IMR-90 (cell line): ENCODE results near the gene EFHB. TPM values are rescaled to one million over a fixed set of nuclear protein-coding genes. Genes with fewer than 3 reads are reported as not detected.

Experiments used
- ATAC-seq: fragments of 200-7000 bp; cut with Tn5 transposase; 2 replicates; pipeline ENCODE4 v1.9.1; 2020; ENCODE audit warnings: low read depth, mild to moderate bottlenecking, moderate library complexity
- BruUV-seq: library from RNA; stranded (reverse); fragments of 400-500 nt; replicated peaks from 2 replicates; lab custom pipeline; 2021; lab: Mats Ljungman, UMichigan
- CTCF ChIA-PET: fragments of 300-600 bp; formaldehyde crosslinking; extraction: SDS; loops from one replicate; lab custom pipeline; 2021; ENCODE audit warnings: antibody characterized with exemption; lab: Yijun Ruan, JAX
- POLR2A ChIA-PET: fragments of 300-600 bp; sonication (Branson Sonifier 250); formaldehyde crosslinking; loops from one replicate; lab custom pipeline; 2022; ENCODE audit warnings: antibody characterized with exemption; ENCODE audit not compliant: unreplicated experiment; lab: Charles Lee
- DNase-seq: peaks from one replicate; pipeline ENCODE4 v3.0.0; 2013
- H2AFZ ChIP-seq: replicated peaks from 2 replicates; pipeline ENCODE3; 2013; ENCODE audit warnings: low read length, mild to moderate bottlenecking; ENCODE audit not compliant: poor library complexity
- H2AK5ac ChIP-seq: 2 replicates; pipeline ENCODE4 v1.6.1; 2013; ENCODE audit warnings: low read depth, low read length, inconsistent platforms
- H2AK9ac ChIP-seq: replicated peaks from 2 replicates; pipeline ENCODE3; 2013; ENCODE audit warnings: mild to moderate bottlenecking, low read depth, low read length, moderate library complexity; ENCODE audit not compliant: poor library complexity
- H2BK120ac ChIP-seq: 2 replicates; pipeline ENCODE4 v1.6.1; 2013; ENCODE audit warnings: low read depth, low read length, inconsistent platforms
- H2BK15ac ChIP-seq: 3 replicates; pipeline ENCODE4 v1.6.1; 2013; ENCODE audit warnings: low read depth, low read length, inconsistent platforms
- H2BK20ac ChIP-seq: 2 replicates; pipeline ENCODE4 v1.6.1; 2013; ENCODE audit warnings: low read depth, mild to moderate bottlenecking, inconsistent platforms, low read length, moderate library complexity
- H2BK5ac ChIP-seq: 2 replicates; pipeline ENCODE4 v1.6.1; 2013; ENCODE audit warnings: mild to moderate bottlenecking, low read depth, low read length, inconsistent platforms; ENCODE audit not compliant: poor library complexity, severe bottlenecking
- H3K14ac ChIP-seq: replicated peaks from 2 replicates; pipeline ENCODE4 v1.6.1; 2013; ENCODE audit warnings: low read depth, low read length, inconsistent platforms
- H3K18ac ChIP-seq: 2 replicates; pipeline ENCODE4 v1.6.1; 2013; ENCODE audit warnings: low read depth, low read length, control low read depth
- H3K23ac ChIP-seq: 2 replicates; pipeline ENCODE4 v1.6.1; 2013; ENCODE audit warnings: low read depth, low read length, inconsistent platforms
- H3K27ac ChIP-seq: 2 replicates; pipeline ENCODE4 v1.5.1; 2013; ENCODE audit warnings: mild to moderate bottlenecking, control low read depth, low read length; ENCODE audit not compliant: insufficient read depth
- H3K27me3 ChIP-seq: 2 replicates; pipeline ENCODE4 v1.6.1; 2013; ENCODE audit warnings: low read length; ENCODE audit not compliant: control insufficient read depth, insufficient read depth
- H3K36me3 ChIP-seq: 2 replicates; pipeline ENCODE4 v1.6.1; 2013; ENCODE audit warnings: low read length, mixed read lengths; ENCODE audit not compliant: control insufficient read depth, insufficient read depth
- H3K4ac ChIP-seq: 2 replicates; pipeline ENCODE4 v1.6.1; 2013; ENCODE audit warnings: low read depth, low read length, inconsistent platforms
- H3K4me1 ChIP-seq: 2 replicates; pipeline ENCODE4 v1.6.1; 2013; ENCODE audit warnings: low read length, mixed read lengths; ENCODE audit not compliant: control insufficient read depth, insufficient read depth
- H3K4me2 ChIP-seq: 2 replicates; pipeline ENCODE4 v1.6.1; 2013; ENCODE audit warnings: low read depth, mild to moderate bottlenecking, control low read depth, low read length, moderate library complexity
- H3K4me3 ChIP-seq: 2 replicates; pipeline ENCODE4 v1.5.1; 2013; ENCODE audit warnings: low read depth, mild to moderate bottlenecking, control low read depth, low read length, moderate library complexity; ENCODE audit not compliant: insufficient read depth
- H3K56ac ChIP-seq: 2 replicates; pipeline ENCODE4 v1.6.1; 2013; ENCODE audit warnings: low read length, inconsistent platforms; ENCODE audit not compliant: insufficient read depth; ENCODE audit errors: extremely low read depth
- H3K79me1 ChIP-seq, 2 experiments: 2 replicates each; pipeline ENCODE4 v1.6.1; 2013; ENCODE audit warnings: low read length in 2 of 2, inconsistent platforms in 1 of 2, low read depth in 1 of 2
- H3K9ac ChIP-seq: 2 replicates; pipeline ENCODE4 v1.6.1; 2013; ENCODE audit warnings: low read depth, low read length, control low read depth
- H3K9me1 ChIP-seq: 2 replicates; pipeline ENCODE4 v1.6.1; 2013; ENCODE audit warnings: low read length, inconsistent platforms; ENCODE audit not compliant: insufficient read depth
- H3K9me3 ChIP-seq: 2 replicates; pipeline ENCODE4 v1.6.1; 2013; ENCODE audit warnings: low read length; ENCODE audit not compliant: control insufficient read depth, insufficient read depth
- H4K20me1 ChIP-seq: 2 replicates; pipeline ENCODE4 v1.6.1; 2013; ENCODE audit warnings: low read length, inconsistent platforms; ENCODE audit not compliant: insufficient read depth
- H4K5ac ChIP-seq: 2 replicates; pipeline ENCODE4 v1.6.1; 2013; ENCODE audit warnings: mild to moderate bottlenecking, low read depth, low read length, control low read depth
- H4K8ac ChIP-seq, 2 experiments: 2 replicates each; pipeline ENCODE4 v1.6.1; 2013; ENCODE audit warnings: low read depth in 2 of 2, low read length in 2 of 2, control low read depth in 1 of 2, inconsistent platforms in 1 of 2
- H4K91ac ChIP-seq: 2 replicates; pipeline ENCODE4 v1.6.1; 2013; ENCODE audit warnings: low read depth, low read length, inconsistent platforms; ENCODE audit not compliant: insufficient read depth
- BHLHE40 ChIP-seq: fragments of 150-350 bp; IDR thresholded peaks from 2 replicates; pipeline ENCODE4 v1.6.1; 2016; ENCODE audit warnings: mild to moderate bottlenecking, low read depth, low read length
- CEBPB ChIP-seq: IDR thresholded peaks from 2 replicates; pipeline ENCODE4 v1.6.1; 2012; ENCODE audit warnings: low read depth, low read length, improper control_type of control experiment
- CHD1 ChIP-seq: IDR thresholded peaks from 2 replicates; pipeline ENCODE4 v1.6.1; 2012; ENCODE audit warnings: low read depth, low read length, improper control_type of control experiment
- ELK1 ChIP-seq: fragments of 150-350 bp; IDR thresholded peaks from 2 replicates; pipeline ENCODE4 v1.6.1; 2016; ENCODE audit warnings: low read depth, mild to moderate bottlenecking, low read length, moderate library complexity, borderline replicate concordance
- MAFK ChIP-seq: IDR thresholded peaks from 2 replicates; pipeline ENCODE4 v1.6.1; 2012; ENCODE audit warnings: low read depth, low read length, improper control_type of control experiment
- MAZ ChIP-seq: IDR thresholded peaks from 2 replicates; pipeline ENCODE4 v1.6.1; 2012; ENCODE audit warnings: low read depth, mild to moderate bottlenecking, low read length, improper control_type of control experiment, moderate library complexity, borderline replicate concordance
- MXI1 ChIP-seq: IDR thresholded peaks from 2 replicates; pipeline ENCODE4 v1.6.1; 2012; ENCODE audit warnings: low read depth, mild to moderate bottlenecking, low read length, moderate library complexity, borderline replicate concordance
- RAD21 ChIP-seq: IDR thresholded peaks from 2 replicates; pipeline ENCODE4 v1.6.1; 2012; ENCODE audit warnings: low read length, improper control_type of control experiment
- RFX5 ChIP-seq: IDR thresholded peaks from 2 replicates; pipeline ENCODE4 v1.8.0; 2012; ENCODE audit warnings: low read depth, mild to moderate bottlenecking, low read length, moderate library complexity
- WGBS, 2 experiments: methylation state at CpG; one replicate each; pipeline versions ENCODE4 v1.1.5 to v1.1.7; 2013; ENCODE audit warnings: missing lambda C conversion rate in 2 of 2; ENCODE audit not compliant: insufficient read length in 1 of 2; ENCODE audit errors: extremely low coverage in 2 of 2; 5-methylcytosine and 5-hydroxymethylcytosine counted together
- dilution Hi-C: fragments of 300-500 bp; cut with HindIII; formaldehyde crosslinking; loops from one replicate; pipeline ENCODE4 v1.14.3; 2018; ENCODE audit warnings: low sequenced_read_pairs; ENCODE audit not compliant: unreplicated experiment
- in situ Hi-C: fragments of 300-500 bp; cut with MboI; formaldehyde crosslinking; loops from 3 replicates; pipeline ENCODE4 v1.14.3; 2019; ENCODE audit warnings: low sequenced_read_pairs, inconsistent platforms, mixed read lengths
- intact Hi-C: fragments of 100-400 bp; cut with micrococcal nuclease; formaldehyde crosslinking; loops from 2 replicates; pipeline ENCODE4 v1.10.0; 2022
- polyA plus RNA-seq, 3 experiments: library from polyadenylated mRNA; depleted of rRNA; stranded (reverse); fragments of >200 nt; gene quantifications; 2 replicates each; pipeline ENCODE4 v1.2.3, GENCODE V29; 2012; ENCODE audit warnings: low replicate concordance in 1 of 3
- total RNA-seq: library from RNA; depleted of rRNA; stranded (reverse); fragments of >200 nt; gene quantifications from 2 replicates; pipeline ENCODE4 v1.2.3, GENCODE V29; 2012

EFHB gene
- total and polyA plus RNA-seq, 2 of the 4 experiments (the other 2 are of a cell fraction), result under 0.01 to 1.0 TPM

GRCh38 chr3:19960696-19961095, 26.7 kb upstream of the EFHB start:
- dilution Hi-C loops, result no loop called here
- BruUV-seq, result no TSS peak

More at GRCh38 chr3:19960696-19961095, 26.7 kb upstream of the EFHB start:
- DNase-seq (no peak), ATAC-seq (no peak)
- H3K9me3 ChIP-seq, result no peaks in the 10 kb centered on the region
- no peak overlapping the region for H4K91ac ChIP-seq
- no peak overlapping the region for H3K18ac ChIP-seq
- no peak overlapping the region for H3K27ac ChIP-seq
- no peak overlapping the region for H2AFZ ChIP-seq
- POLR2A ChIA-PET, result no interaction called here
- no peak overlapping the region for H3K9ac ChIP-seq
- peaks cover 2% of the 10 kb centered on the region; the same call in 1 of the 2 replicates for H3K4me1 ChIP-seq
- no peak overlapping the region for H3K4me2 ChIP-seq
- H4K8ac ChIP-seq, result no peak overlapping the region
- no peak for TF ChIP-seq BHLHE40
- no peak for TF ChIP-seq MAFK
- no peak for TF ChIP-seq CHD1
- no peak for TF ChIP-seq RAD21
- no peak for TF ChIP-seq RFX5
- no peak for TF ChIP-seq CEBPB
- TF ChIP-seq MAZ, result no peak
- no peak for TF ChIP-seq MXI1
- TF ChIP-seq ELK1, result no peak
- H3K14ac ChIP-seq, result no peak overlapping the region
- H3K4ac ChIP-seq, result no peak overlapping the region
- no peaks in the 10 kb centered on the region for H3K27me3 ChIP-seq
- no peak overlapping the region for H4K5ac ChIP-seq
- in situ Hi-C loops (no loop called here), intact Hi-C loops (no loop called here)
- H2AK5ac ChIP-seq, result no peak overlapping the region
- CTCF ChIA-PET, result no interaction called here
- peaks cover 9 to 38% of the 10 kb centered on the region in 2 experiments for H3K79me1 ChIP-seq
- H3K56ac ChIP-seq, result no peak overlapping the region
- H4K20me1 ChIP-seq, result peaks cover 51% of the 10 kb centered on the region
- H2BK15ac ChIP-seq, result no peak overlapping the region
- H3K9me1 ChIP-seq, result 0 out of 2 replicates have a peak, but pooled peaks cover 4% of the 10 kb centered on the region
- no peak overlapping the region for H2AK9ac ChIP-seq
- H2BK5ac ChIP-seq, result no peak overlapping the region
- H2BK20ac ChIP-seq, result no peak overlapping the region
- no peak overlapping the region for H2BK120ac ChIP-seq
- peaks cover 24% of the 10 kb centered on the region for H3K36me3 ChIP-seq
- H3K23ac ChIP-seq, result no peak overlapping the region
- no CpG with 5 or more reads among the region's 4 CpGs for WGBS, 2 experiments
- no peak overlapping the region for H3K4me3 ChIP-seq
